A549 (cell line): Measurements from ENCODE around the gene SNRPD3.

Experiments
- HDAC2 ChIP-seq: fragments of 200-600 bp; sonication (generic); IDR thresholded peaks from 2 replicates; pipeline ENCODE4 v1.6.1; 2016
- TF ChIP-seq, protein P1 (sequence below): fragments of >200 bp; sonication (Bioruptor Twin); formaldehyde crosslinking; IDR thresholded peaks from 3 replicates; pipeline ENCODE4 v1.5.1; 2016

DNA sequence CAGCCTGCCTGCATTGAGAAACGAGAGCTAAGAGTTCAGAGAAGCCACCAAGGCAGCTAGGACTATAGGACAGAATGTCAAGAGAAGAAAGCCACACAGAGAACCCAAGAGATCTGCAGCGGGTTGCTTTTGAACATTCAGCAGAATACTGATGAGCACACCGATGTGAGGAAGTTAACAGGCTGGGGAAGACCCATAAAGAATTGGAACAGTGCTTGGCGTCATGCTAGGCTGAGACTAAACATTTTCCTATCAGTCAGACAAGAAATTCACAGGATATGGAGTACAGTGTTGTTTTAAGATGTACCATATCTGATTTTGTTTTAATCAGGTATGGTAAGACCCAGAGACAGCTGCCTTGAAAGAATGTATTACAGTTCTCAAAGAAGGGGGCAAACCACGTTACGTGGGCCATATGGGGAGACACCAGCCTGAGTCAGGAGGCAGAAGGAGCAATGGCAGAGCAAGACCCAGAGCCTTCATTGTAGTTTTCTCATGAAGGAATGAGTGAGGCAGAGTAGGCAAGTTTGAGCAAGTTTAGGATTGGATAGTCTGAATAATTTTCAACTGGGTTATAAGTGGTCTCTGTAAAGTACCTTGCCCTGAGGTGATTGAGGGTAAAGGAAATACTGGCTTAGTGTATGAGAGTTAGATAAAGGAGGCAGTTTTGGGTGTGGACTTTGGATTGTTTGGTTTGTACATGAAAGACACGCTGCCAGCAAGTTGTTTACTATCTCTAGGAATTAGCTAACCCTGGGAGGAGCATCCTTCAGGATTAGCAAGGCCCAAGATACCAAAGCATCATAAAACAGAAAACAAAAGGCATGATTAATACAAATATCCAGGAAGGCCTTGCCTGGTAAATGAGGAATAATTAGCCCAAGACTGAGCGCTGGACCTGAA is 22.8 kb downstream of the SNRPD3 start:
- no peak for TF ChIP-seq HDAC2
- TF ChIP-seq, protein P1, sequence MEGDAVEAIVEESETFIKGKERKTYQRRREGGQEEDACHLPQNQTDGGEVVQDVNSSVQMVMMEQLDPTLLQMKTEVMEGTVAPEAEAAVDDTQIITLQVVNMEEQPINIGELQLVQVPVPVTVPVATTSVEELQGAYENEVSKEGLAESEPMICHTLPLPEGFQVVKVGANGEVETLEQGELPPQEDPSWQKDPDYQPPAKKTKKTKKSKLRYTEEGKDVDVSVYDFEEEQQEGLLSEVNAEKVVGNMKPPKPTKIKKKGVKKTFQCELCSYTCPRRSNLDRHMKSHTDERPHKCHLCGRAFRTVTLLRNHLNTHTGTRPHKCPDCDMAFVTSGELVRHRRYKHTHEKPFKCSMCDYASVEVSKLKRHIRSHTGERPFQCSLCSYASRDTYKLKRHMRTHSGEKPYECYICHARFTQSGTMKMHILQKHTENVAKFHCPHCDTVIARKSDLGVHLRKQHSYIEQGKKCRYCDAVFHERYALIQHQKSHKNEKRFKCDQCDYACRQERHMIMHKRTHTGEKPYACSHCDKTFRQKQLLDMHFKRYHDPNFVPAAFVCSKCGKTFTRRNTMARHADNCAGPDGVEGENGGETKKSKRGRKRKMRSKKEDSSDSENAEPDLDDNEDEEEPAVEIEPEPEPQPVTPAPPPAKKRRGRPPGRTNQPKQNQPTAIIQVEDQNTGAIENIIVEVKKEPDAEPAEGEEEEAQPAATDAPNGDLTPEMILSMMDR: no peak
